GM18861 (cell line): ENCODE measurements around the gene IRS1.
A peak's percentile ranks its signal among the peaks of the same experiment; 100 is the strongest.
"Not testable (repeated sequence)": the region's sequence is repeated elsewhere in the genome, so short reads cannot be mapped to it uniquely, and the experiment has no call there.

Experiments used
- ATAC-seq: cut with Tn5 transposase; IDR thresholded peaks from one replicate; pipeline ENCODE4 v1.9.1; 2021; ENCODE audit not compliant: unreplicated experiment

The IRS1 gene

GRCh38 chr2:226799211-226799975 is at the start of gene IRS1:
Gene IRS1, minus strand, starts transcription at chr2:226799820. Its CDS starts 1,082 bp downstream, at chr2:226798738.
- ATAC-seq = peak; percentile 33

GRCh38 chr2:226849349-226849748 is 49.7 kb upstream of the IRS1 start:
- no peak for ATAC-seq

- ATAC-seq = no peak
These were observed 47.9 kb upstream of the IRS1 start for GRCh38 chr2:226847511-226847910.

- ATAC-seq = no peak
These were observed 47.5 kb upstream of the IRS1 start for GRCh38 chr2:226847090-226847489.

- ATAC-seq = no peak
These were observed 45.9 kb upstream of the IRS1 start for GRCh38 chr2:226845386-226846116.

- ATAC-seq = not testable (repeated sequence)
These were observed 43.4 kb upstream of the IRS1 start for GRCh38 chr2:226843001-226843400.

- no peak for ATAC-seq
These were observed 40.3 kb upstream of the IRS1 start for GRCh38 chr2:226839951-226840350.

- ATAC-seq = no peak
These were observed 39.5 kb upstream of the IRS1 start for GRCh38 chr2:226839161-226839560.

GRCh38 chr2:226838722-226839121 is 39.1 kb upstream of the IRS1 start:
- ATAC-seq = peak; percentile 26

GRCh38 chr2:226837787-226838603 is 38.4 kb upstream of the IRS1 start:
- no peak for ATAC-seq

- ATAC-seq = no peak
These were observed 37.7 kb upstream of the IRS1 start for GRCh38 chr2:226837334-226837733.

GRCh38 chr2:226836548-226836885 is 36.9 kb upstream of the IRS1 start:
- peak; percentile 2 for ATAC-seq

GRCh38 chr2:226835796-226836547 is 36.4 kb upstream of the IRS1 start, which contains the start of gene RHBDD1:
Gene RHBDD1, plus strand, starts transcription at chr2:226836054. Its CDS starts 28,640 bp downstream, at chr2:226864694.
- ATAC-seq = peak; percentile 76

GRCh38 chr2:226835420-226835795 is 35.8 kb upstream of the IRS1 start:
- ATAC-seq = peak; percentile 2

- ATAC-seq = not testable (repeated sequence)
These were observed 35.3 kb upstream of the IRS1 start for GRCh38 chr2:226834880-226835279.

GRCh38 chr2:226832061-226832460 is 32.4 kb upstream of the IRS1 start:
- no peak for ATAC-seq

- no peak for ATAC-seq
These were observed 31.6 kb upstream of the IRS1 start for GRCh38 chr2:226831266-226831665.

GRCh38 chr2:226829721-226830631 is 30.4 kb upstream of the IRS1 start:
- no peak for ATAC-seq

- no peak for ATAC-seq
These were observed 28.6 kb upstream of the IRS1 start for GRCh38 chr2:226828191-226828590.

GRCh38 chr2:226825056-226825455 is 25.4 kb upstream of the IRS1 start:
- ATAC-seq = no peak
